GM12891 (cell line): ENCODE results near the gene KCNK4.

Source experiments
- POLR2A ChIP-seq: IDR thresholded peaks from 2 replicates; pipeline ENCODE4 v1.6.1; 2011; ENCODE audit warnings: low read depth, low read length, control low read depth
- POLR2AphosphoS5 ChIP-seq: IDR thresholded peaks from 2 replicates; pipeline ENCODE4 v1.6.1; 2011; ENCODE audit warnings: low read depth, low read length, control low read depth
- POU2F2 ChIP-seq: IDR thresholded peaks from 2 replicates; pipeline ENCODE4 v1.6.1; 2011; ENCODE audit warnings: low read depth, mild to moderate bottlenecking, control low read depth, low read length, moderate library complexity
- SPI1 ChIP-seq: IDR thresholded peaks from 2 replicates; pipeline ENCODE4 v1.6.1; 2011; ENCODE audit warnings: low read depth, low read length, control low read depth
- TAF1 ChIP-seq: IDR thresholded peaks from 2 replicates; pipeline ENCODE4 v1.6.1; 2011; ENCODE audit warnings: low read depth, low read length, control low read depth

DNA sequence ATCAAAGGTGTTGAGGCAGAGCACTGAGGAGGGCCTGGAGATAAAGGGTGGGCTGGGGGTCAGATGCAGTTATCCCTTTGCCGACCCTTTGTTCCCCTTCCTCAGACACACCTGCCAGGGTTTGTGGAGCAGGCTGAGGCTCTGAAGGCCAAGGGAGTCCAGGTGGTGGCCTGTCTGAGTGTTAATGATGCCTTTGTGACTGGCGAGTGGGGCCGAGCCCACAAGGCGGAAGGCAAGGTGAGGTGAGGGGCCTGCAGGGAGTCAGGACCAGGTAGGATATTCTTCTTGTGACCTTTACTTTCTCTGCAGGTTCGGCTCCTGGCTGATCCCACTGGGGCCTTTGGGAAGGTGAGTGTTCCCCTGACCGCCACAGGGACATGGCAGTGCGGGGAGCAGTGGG lies 29.5 kb downstream of the KCNK4 start:
- TF ChIP-seq POLR2A, result no peak
- no peak for TF ChIP-seq POLR2AphosphoS5
- TF ChIP-seq TAF1, result no peak
- no peak for TF ChIP-seq POU2F2
- TF ChIP-seq SPI1, result no peak
